ENCODE measurements around the gene ZC3H12D. TPM values are rescaled to one million over a fixed set of nuclear protein-coding genes. Genes with fewer than 3 reads are reported as not detected.
"Not testable (repeated sequence)": the region's sequence is repeated elsewhere in the genome, so short reads cannot be mapped to it uniquely, and the experiment has no call there.

ZC3H12D gene
- total RNA-seq, 1 experiment from 2014 or later, result not detected

DNA sequence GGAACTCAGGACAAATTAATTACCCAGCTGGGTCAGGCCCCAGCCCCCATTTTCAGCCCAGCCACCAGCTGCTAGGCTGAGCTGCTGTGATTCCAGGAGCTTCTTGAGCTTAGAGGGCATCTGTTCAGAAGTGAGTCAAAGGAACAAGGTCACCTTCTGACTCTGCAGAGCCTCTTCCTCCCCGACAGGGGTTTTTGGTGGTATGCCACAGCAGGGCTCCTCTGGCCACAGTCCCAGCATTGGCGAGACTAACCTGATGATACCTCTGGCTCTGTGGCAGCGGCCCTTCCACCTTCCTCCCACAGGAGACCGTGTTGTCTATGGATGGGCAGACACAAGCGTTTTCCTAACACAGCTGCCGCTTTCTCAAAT is 39.7 kb downstream of the ZC3H12D start:
- TF ChIP-seq, protein P1, sequence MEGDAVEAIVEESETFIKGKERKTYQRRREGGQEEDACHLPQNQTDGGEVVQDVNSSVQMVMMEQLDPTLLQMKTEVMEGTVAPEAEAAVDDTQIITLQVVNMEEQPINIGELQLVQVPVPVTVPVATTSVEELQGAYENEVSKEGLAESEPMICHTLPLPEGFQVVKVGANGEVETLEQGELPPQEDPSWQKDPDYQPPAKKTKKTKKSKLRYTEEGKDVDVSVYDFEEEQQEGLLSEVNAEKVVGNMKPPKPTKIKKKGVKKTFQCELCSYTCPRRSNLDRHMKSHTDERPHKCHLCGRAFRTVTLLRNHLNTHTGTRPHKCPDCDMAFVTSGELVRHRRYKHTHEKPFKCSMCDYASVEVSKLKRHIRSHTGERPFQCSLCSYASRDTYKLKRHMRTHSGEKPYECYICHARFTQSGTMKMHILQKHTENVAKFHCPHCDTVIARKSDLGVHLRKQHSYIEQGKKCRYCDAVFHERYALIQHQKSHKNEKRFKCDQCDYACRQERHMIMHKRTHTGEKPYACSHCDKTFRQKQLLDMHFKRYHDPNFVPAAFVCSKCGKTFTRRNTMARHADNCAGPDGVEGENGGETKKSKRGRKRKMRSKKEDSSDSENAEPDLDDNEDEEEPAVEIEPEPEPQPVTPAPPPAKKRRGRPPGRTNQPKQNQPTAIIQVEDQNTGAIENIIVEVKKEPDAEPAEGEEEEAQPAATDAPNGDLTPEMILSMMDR (IDR thresholded peaks at IDR 0.05; ENCODE audit: unreplicated experiment), result no peak
- Mint-ChIP-seq H3K4me3 (ENCODE audit: unreplicated experiment) (no peak overlapping the region), H3K4me1 (ENCODE audit: insufficient read depth, unreplicated experiment) (no peaks in the 10 kb centered on the region), H3K9me3 (ENCODE audit: unreplicated experiment) (no peaks in the 10 kb centered on the region), H3K27ac (ENCODE audit: low read depth, unreplicated experiment) (no peak overlapping the region), H3K27me3 (ENCODE audit: insufficient read depth, unreplicated experiment) (no peaks in the 10 kb centered on the region), H3K36me3 (ENCODE audit: insufficient read depth, unreplicated experiment) (no peaks in the 10 kb centered on the region)
- CTCF ChIA-PET, result interaction anchor here (0.5 to 3.2 kb wide), 2 partner anchors 13 to 479 kb away, joined by 3 to 14 read pairs; no protein-coding TSS in a partner anchor
- intact Hi-C loops (cut with micrococcal nuclease), result no loop called here
- no peak for DNase-seq (ENCODE audit: unreplicated experiment)
- POLR2A ChIA-PET, result no interaction called here
- BruUV-seq (replicated peaks), result no TSS peak

DNA sequence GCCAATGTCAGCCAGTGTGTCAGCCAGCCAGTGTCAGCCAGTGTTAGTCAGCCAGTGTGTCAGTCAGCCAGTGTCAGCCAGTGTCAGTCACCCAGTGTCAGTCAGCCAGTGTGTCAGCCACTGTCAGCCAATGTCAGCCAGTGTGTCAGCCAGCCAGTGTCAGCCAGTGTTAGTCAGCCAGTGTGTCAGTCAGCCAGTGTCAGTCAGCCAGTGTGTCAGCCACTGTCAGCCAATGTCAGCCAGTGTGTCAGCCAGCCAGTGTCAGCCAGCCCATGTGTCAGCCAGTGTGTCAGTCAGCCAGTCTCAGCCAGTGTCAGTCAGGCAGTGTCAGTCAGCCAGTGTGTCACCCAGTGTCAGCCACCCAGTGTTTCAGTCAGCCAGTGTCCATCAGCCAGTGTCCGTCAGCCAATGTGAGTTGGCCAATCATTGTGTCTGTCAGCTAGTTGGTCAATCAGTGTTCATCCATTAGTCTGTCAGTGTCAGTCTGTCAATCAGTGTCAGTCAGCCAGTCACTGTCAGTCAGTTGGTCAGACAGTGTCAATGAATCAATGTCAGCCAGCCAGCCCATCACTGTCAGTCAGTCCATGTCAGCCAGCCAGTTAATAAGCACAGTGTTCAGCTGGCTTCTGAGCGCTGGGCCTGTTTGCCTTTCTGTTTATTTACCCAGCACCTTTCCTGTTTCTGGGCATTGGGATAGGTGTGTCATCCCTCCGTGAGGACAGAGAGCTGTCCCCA is 40.3 kb downstream of the ZC3H12D start:
- H3K27me3 Mint-ChIP-seq (ENCODE audit: insufficient read depth, unreplicated experiment); H3K4me3 Mint-ChIP-seq (ENCODE audit: unreplicated experiment); BruUV-seq (replicated peaks); H3K36me3 Mint-ChIP-seq (ENCODE audit: insufficient read depth, unreplicated experiment); H3K4me1 Mint-ChIP-seq (ENCODE audit: insufficient read depth, unreplicated experiment); H3K9me3 Mint-ChIP-seq (ENCODE audit: unreplicated experiment); POLR2A ChIA-PET; intact Hi-C loops (cut with micrococcal nuclease); DNase-seq (ENCODE audit: unreplicated experiment); H3K27ac Mint-ChIP-seq (ENCODE audit: low read depth, unreplicated experiment): not testable (repeated sequence)
- CTCF ChIA-PET, result interaction anchor here (1.1 to 3.2 kb wide), 2 partner anchors 13 kb away, joined by 4 to 14 read pairs; no protein-coding TSS in a partner anchor

DNA sequence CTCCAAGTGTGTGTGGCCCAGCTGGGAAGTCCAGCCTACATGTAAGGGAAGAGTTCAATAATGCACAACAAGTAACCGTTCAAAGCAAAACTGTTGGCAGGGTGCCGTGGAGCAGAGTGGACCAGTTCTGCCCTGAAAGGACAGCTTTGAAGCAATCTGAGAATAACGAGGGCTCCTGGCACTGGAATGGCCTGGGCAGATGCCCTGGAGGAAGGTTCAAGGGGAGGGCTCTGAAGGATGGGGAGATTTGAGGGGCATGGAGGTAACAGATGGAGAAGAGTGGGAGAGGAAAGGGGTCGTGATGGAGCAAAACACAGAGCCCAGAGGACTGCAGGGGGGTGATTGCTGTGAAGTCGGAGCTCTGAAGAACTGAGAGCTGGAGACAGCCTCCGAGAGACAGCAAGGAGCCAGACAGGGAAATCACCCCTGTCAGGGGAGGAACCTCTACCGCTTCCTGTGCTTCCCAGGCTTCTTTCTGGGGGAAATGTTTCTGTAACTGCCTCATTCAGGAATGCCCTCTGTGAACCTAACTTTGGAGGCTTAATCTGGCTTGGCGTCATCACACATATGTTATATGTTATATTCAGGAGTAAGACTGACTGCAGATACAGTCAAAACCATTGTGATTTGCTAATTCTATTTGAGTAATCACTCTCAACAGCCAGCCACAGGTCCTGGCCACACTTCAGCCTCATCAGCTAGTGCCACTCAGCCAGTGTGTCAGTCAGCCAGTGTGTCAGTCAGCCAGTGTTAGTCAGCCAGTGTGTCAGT is 41.2 kb downstream of the ZC3H12D start:
- intact Hi-C loops (cut with micrococcal nuclease), result no loop called here
- Mint-ChIP-seq H3K27me3 (ENCODE audit: insufficient read depth, unreplicated experiment) (no peaks in the 10 kb centered on the region), H3K4me3 (ENCODE audit: unreplicated experiment) (no peak overlapping the region), H3K9me3 (ENCODE audit: unreplicated experiment) (no peaks in the 10 kb centered on the region), H3K36me3 (ENCODE audit: insufficient read depth, unreplicated experiment) (no peaks in the 10 kb centered on the region), H3K27ac (ENCODE audit: low read depth, unreplicated experiment) (no peak overlapping the region), H3K4me1 (ENCODE audit: insufficient read depth, unreplicated experiment) (no peaks in the 10 kb centered on the region)
- BruUV-seq (replicated peaks), result no TSS peak
- ChIA-PET CTCF (interaction anchor here (0.6 to 1.1 kb wide), 2 partner anchors 12 to 30 kb away, joined by 4 read pairs; no protein-coding TSS in a partner anchor), POLR2A (interaction anchor here (0.6 kb wide), 1 partner anchor 111 kb away, joined by 3 read pairs; no protein-coding TSS in a partner anchor)
- TF ChIP-seq, protein P1 (IDR thresholded peaks at IDR 0.05; ENCODE audit: unreplicated experiment), result no peak
- DNase-seq (ENCODE audit: unreplicated experiment), result no peak

DNA sequence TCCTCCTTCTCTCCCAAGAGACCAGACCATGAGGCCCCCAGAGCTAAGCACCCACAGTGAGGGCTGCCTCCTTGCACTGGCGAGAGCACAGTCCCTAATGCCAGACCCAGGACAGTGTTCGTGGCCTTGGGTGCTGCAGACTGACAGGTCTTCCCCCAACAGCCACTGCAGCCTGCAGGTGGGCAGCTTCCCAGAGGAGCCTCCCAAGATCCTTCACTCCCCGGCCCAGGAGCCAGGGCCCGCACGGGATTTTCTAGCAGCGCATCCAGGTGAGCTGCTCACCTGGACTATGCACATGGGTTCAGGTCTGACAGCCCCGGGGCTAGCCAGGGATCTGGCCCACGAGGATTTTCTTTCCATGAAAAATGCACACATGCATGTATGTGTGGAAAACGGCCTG is 43.1 kb downstream of the ZC3H12D start:
- H3K27me3 Mint-ChIP-seq (ENCODE audit: insufficient read depth, unreplicated experiment), result no peaks in the 10 kb centered on the region
- DNase-seq (ENCODE audit: unreplicated experiment), result no peak
- intact Hi-C loops (cut with micrococcal nuclease), result no loop called here
- ChIA-PET CTCF (interaction anchor here (0.6 to 3.1 kb wide), 3 partner anchors 9 to 414 kb away, joined by 3 to 19 read pairs (median 4); no protein-coding TSS in a partner anchor), POLR2A (interaction anchor here (0.9 kb wide), 1 partner anchor 409 kb away, joined by 6 read pairs; no protein-coding TSS in a partner anchor)
- no peaks in the 10 kb centered on the region for H3K36me3 Mint-ChIP-seq (ENCODE audit: insufficient read depth, unreplicated experiment)
- TF ChIP-seq, protein P1 (IDR thresholded peaks at IDR 0.05; ENCODE audit: unreplicated experiment), result no peak
- no peak overlapping the region for H3K27ac Mint-ChIP-seq (ENCODE audit: low read depth, unreplicated experiment)
- H3K4me3 Mint-ChIP-seq (ENCODE audit: unreplicated experiment), result no peak overlapping the region
- no peaks in the 10 kb centered on the region for H3K9me3 Mint-ChIP-seq (ENCODE audit: unreplicated experiment)
- BruUV-seq (replicated peaks), result no TSS peak
- H3K4me1 Mint-ChIP-seq (ENCODE audit: insufficient read depth, unreplicated experiment), result no peaks in the 10 kb centered on the region
